Endothelial cell of umbilical vein (primary cell): ENCODE results near the gene SULT4A1. TPM values are rescaled to one million over a fixed set of nuclear protein-coding genes. Genes with fewer than 3 reads are reported as not detected.

Source experiments
- BruUV-seq: library from RNA; stranded (reverse); fragments of 400-500 nt; replicated peaks from 2 replicates; lab custom pipeline; 2021; lab: Mats Ljungman, UMichigan
- CTCF ChIA-PET: fragments of 300-600, 350-600 bp; sonication (Branson Sonifier 250); formaldehyde crosslinking; loops from one replicate; lab custom pipeline; 2021; ENCODE audit warnings: antibody characterized with exemption, inconsistent platforms; lab: Charles Lee
- POLR2A ChIA-PET: fragments of 300-600, 350-600 bp; sonication (Branson Sonifier 250); formaldehyde crosslinking; loops from one replicate; lab custom pipeline; 2021; ENCODE audit warnings: antibody characterized with exemption, inconsistent platforms; lab: Charles Lee
- DNase-seq: peaks from one replicate; pipeline ENCODE4 v3.0.0-alpha.2; 2011; ENCODE audit warnings: low read depth, low spot score
- FAIRE-seq: peaks from 2 replicates; lab custom pipeline; 2011; peaks lifted over from hg19 to GRCh38; lab: Jason Lieb, UNC
- H2AFZ ChIP-seq: 2 replicates; pipeline ENCODE4 v1.6.0; 2012; ENCODE audit warnings: low read depth, low read length, control low read depth, inconsistent platforms
- H3K27ac ChIP-seq: 2 replicates; pipeline ENCODE4 v1.5.1; 2011; ENCODE audit warnings: low read depth, mild to moderate bottlenecking, control low read depth, low read length, moderate library complexity; ENCODE audit not compliant: insufficient read depth
- H3K27me3 ChIP-seq, 2 experiments: 2 replicates each; pipeline versions ENCODE4 v1.6.0 to v1.6.1; 2011; ENCODE audit warnings: low read length in 2 of 2, mixed read lengths in 1 of 2; ENCODE audit not compliant: control insufficient read depth in 2 of 2, insufficient read depth in 2 of 2
- H3K36me3 ChIP-seq, 2 experiments: 2 replicates in 1 of 2; 3 replicates in 1 of 2; pipeline ENCODE4 v1.5.1; 2011; ENCODE audit warnings: low read length in 2 of 2, mild to moderate bottlenecking in 1 of 2, moderate library complexity in 1 of 2; ENCODE audit not compliant: control insufficient read depth in 2 of 2, insufficient read depth in 2 of 2; ENCODE audit errors: extremely low read depth in 1 of 2
- H3K4me1 ChIP-seq: 3 replicates; pipeline ENCODE4 v1.5.1; 2011; ENCODE audit warnings: mild to moderate bottlenecking, low read length; ENCODE audit not compliant: control insufficient read depth, insufficient read depth; ENCODE audit errors: extremely low read depth
- H3K4me2 ChIP-seq: 2 replicates; pipeline ENCODE4 v1.6.1; 2011; ENCODE audit warnings: low read length, control low read depth, mixed read lengths; ENCODE audit not compliant: insufficient read depth
- H3K4me3 ChIP-seq, 3 experiments: fragments of 200-600 bp in 1 of 3; sonication (generic), shearing (Covaris generic) in 1 of 3; replicated peaks in 1 of 3; 2 replicates each; pipeline ENCODE4 v1.5.1; 2011 to 2016; ENCODE audit warnings: control low read depth in 3 of 3, low read length in 3 of 3, mild to moderate bottlenecking in 2 of 3, inconsistent platforms in 1 of 3, low read depth in 1 of 3, moderate library complexity in 1 of 3; ENCODE audit not compliant: insufficient read depth in 1 of 3
- H3K79me2 ChIP-seq: 2 replicates; pipeline ENCODE4 v1.6.0; 2012; ENCODE audit warnings: low read length, inconsistent platforms; ENCODE audit not compliant: control insufficient read depth, insufficient read depth
- H3K9ac ChIP-seq: replicated peaks from 2 replicates; pipeline ENCODE3; 2011; ENCODE audit warnings: low read length, control low read depth; ENCODE audit not compliant: insufficient read depth; ENCODE audit errors: extremely low read depth
- H3K9me1 ChIP-seq: replicated peaks from 3 replicates; pipeline ENCODE4 v1.6.0; 2011; ENCODE audit warnings: mild to moderate bottlenecking, low read length; ENCODE audit not compliant: control insufficient read depth, insufficient read depth; ENCODE audit errors: extremely low read depth
- H3K9me3 ChIP-seq: replicated peaks from 2 replicates; pipeline ENCODE4 v1.5.1; 2012; ENCODE audit warnings: low read length, inconsistent platforms; ENCODE audit not compliant: control insufficient read depth, insufficient read depth
- H4K20me1 ChIP-seq: replicated peaks from 2 replicates; pipeline ENCODE3; 2011; ENCODE audit warnings: mild to moderate bottlenecking, low read length; ENCODE audit not compliant: control insufficient read depth, insufficient read depth; ENCODE audit errors: extremely low read depth
- CTCF ChIP-seq, 2 donors: IDR thresholded peaks; 1 replicate in 1 of 2; 2 replicates in 1 of 2; pipeline ENCODE4 v1.5.1; 2011; ENCODE audit warnings: low read length in 2 of 2, mild to moderate bottlenecking in 2 of 2, moderate library complexity in 2 of 2, control low read depth in 1 of 2, inconsistent platforms in 1 of 2, low read depth in 1 of 2; ENCODE audit not compliant: insufficient read depth in 1 of 2; ENCODE audit errors: extremely low read depth in 1 of 2
- EZH2 ChIP-seq: IDR thresholded peaks from 2 replicates; pipeline ENCODE4 v1.6.1; 2012; ENCODE audit warnings: borderline replicate concordance, low read depth, mild to moderate bottlenecking, moderate library complexity, low read length, inconsistent platforms; ENCODE audit not compliant: severe bottlenecking
- FOS ChIP-seq: IDR thresholded peaks from 2 replicates; pipeline ENCODE4 v1.6.1; 2011; ENCODE audit warnings: mild to moderate bottlenecking, low read length, moderate library complexity, borderline replicate concordance; ENCODE audit not compliant: insufficient read depth
- GATA2 ChIP-seq: IDR thresholded peaks from 2 replicates; pipeline ENCODE4 v1.7.0; 2011; ENCODE audit warnings: low read depth, mild to moderate bottlenecking, moderate library complexity, mixed read lengths, low read length; ENCODE audit not compliant: insufficient read length, insufficient read depth
- JUN ChIP-seq: IDR thresholded peaks from 2 replicates; pipeline ENCODE4 v1.6.1; 2011; ENCODE audit warnings: borderline replicate concordance, low read depth; ENCODE audit not compliant: insufficient read length, insufficient read depth
- MAX ChIP-seq: IDR thresholded peaks from 2 replicates; pipeline ENCODE4 v1.6.1; 2011; ENCODE audit not compliant: insufficient read depth, insufficient read length
- MYC ChIP-seq: IDR thresholded peaks from one replicate; pipeline ENCODE4 v1.6.1; 2011; ENCODE audit warnings: mild to moderate bottlenecking, low read depth, low read length
- POLR2A ChIP-seq: IDR thresholded peaks from 2 replicates; pipeline ENCODE4 v1.6.1; 2012; ENCODE audit warnings: low read depth, mild to moderate bottlenecking, control low read depth, low read length
- dilution Hi-C: fragments of 300-500 bp; cut with MboI; formaldehyde crosslinking; loops from one replicate; pipeline ENCODE4 v1.15.0; 2019; ENCODE audit warnings: low sequenced_read_pairs; ENCODE audit not compliant: extremely low pct_ligation_motif_present
- intact Hi-C: fragments of 100-400 bp; cut with micrococcal nuclease; formaldehyde crosslinking; loops from one replicate; pipeline ENCODE4 v1.10.0; 2022
- polyA plus RNA-seq, 4 experiments: library from polyadenylated mRNA; depleted of rRNA in 3 of 4; stranded (reverse) in 3 of 4; unstranded in 1 of 4; fragments of >200 nt; gene quantifications; 2 replicates each; pipeline versions ENCODE4 v1.2.1 to v1.2.3, GENCODE V29; 2011 to 2012; ENCODE audit warnings: missing spikeins in 1 of 4
- total RNA-seq: library from RNA; stranded (reverse); gene quantifications from 2 replicates; pipeline ENCODE4 v1.2.3, GENCODE V29; 2021

The SULT4A1 gene
- total and polyA plus RNA-seq, 2 donors (not counting 3 experiments of a cell fraction or from before 2014, with no cell fraction given), result 0.48 TPM; not detected in 1

- intact Hi-C loops, result no loop called here
- FAIRE-seq (no peak), DNase-seq (no peak)
- Histone ChIP-seq H3K4me3 (peak overlapping the region in 2 of 3 experiments; percentile 57 to 81), H3K4me1 (peaks cover 8% of the 10 kb centered on the region), H3K27ac (no peak overlapping the region), H3K9me1 (no peaks in the 10 kb centered on the region), H3K79me2 (no peaks in the 10 kb centered on the region), H3K27me3 (no peaks in the 10 kb centered on the region), H4K20me1 (no peaks in the 10 kb centered on the region), H3K4me2 (peak overlapping the region; percentile 67), H3K36me3 (no peaks in the 10 kb centered on the region), H3K9ac (peak overlapping the region; percentile 51), H3K9me3 (no peaks in the 10 kb centered on the region), H2AFZ (peak overlapping the region; percentile 89)
- TF ChIP-seq POLR2A, result no peak
- no peak for TF ChIP-seq MYC
- no peak for TF ChIP-seq JUN
- no peak for TF ChIP-seq GATA2
- TF ChIP-seq CTCF (IDR thresholded peaks at IDR 0.05; ENCODE audit: extremely low read depth in 1 of 2, insufficient read depth in 1 of 2, low read depth in 1 of 2, low read length in 2 of 2), result no peak
- TF ChIP-seq EZH2, result no peak
- no peak for TF ChIP-seq MAX
- no peak for TF ChIP-seq FOS
- dilution Hi-C loops, result no loop called here
- POLR2A ChIA-PET, result no interaction called here
- no TSS peak for BruUV-seq
- CTCF ChIA-PET, result no interaction called here
These were observed 49.4 kb downstream of the SULT4A1 start for GRCh38 chr22:43812890-43813289.
